Measurements from ENCODE around the gene GPR55. TPM values are rescaled to one million over a fixed set of nuclear protein-coding genes. Genes with fewer than 3 reads are reported as not detected.

The GPR55 gene
- total RNA-seq (2021; ENCODE audit: unreplicated experiment): not detected
- 0.08 TPM in 1 of 2 replicates, not detected in the other for polyA plus RNA-seq (2012)
- percentile 7 among the genes with signal in this experiment for Bru-seq, nascent RNA
- BruChase-seq, experiment 1, labeled RNA remaining after a 6-hour chase: not detected
- percentile 0 among the genes with signal in this experiment for BruChase-seq, experiment 2, labeled RNA remaining after a 2-hour chase
- long read RNA-seq: 0 reads

DNA sequence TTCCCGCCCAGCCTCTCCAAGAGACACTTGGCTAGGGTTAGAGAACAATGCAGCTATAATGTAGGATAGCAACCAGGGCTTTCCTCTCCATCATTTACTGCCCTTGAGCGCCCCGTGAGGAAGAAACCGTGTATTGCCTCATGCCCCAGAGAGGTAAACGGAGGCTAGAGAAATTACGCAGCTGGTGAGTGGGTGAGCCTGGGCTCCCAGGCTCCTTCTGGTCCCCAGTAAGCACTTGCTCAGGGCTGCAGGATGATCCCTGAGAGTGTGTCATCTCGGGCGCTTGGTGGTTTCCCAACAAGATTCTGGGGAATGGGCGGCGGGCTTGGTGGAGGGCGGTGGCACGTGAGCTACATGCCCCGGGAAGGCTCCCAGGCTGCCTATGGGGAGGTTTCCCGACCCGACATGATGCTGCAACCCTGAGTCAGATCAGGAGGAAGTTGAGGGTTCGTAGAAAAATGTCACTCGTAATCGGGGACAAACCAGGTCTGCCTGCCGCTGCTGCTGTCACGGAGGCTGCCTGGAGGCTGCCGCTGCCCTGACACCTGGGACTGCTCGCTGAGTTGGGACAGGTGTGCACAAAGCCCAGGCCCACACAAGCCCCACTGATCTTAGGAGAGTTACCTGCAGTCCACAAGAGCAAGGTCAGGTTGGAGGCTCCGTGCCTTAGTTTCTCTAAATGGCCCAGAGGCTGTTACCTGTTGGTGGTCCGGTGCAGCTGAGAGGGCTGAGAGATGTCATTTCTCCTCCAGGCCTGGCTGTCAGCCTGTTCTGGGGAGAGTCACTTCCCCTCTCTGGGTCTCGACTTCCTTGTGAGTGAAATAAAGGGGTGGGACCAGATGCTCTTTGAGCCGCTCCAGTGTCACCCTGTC lies at the start of gene GPR55:
Gene GPR55, minus strand, starts transcription at position 773 of the 872 bp plus-strand sequence. CDS start 14,280 bp downstream, outside the sequence.
- ChIA-PET RAD21 (ENCODE audit: low non-redundant PET in 1 of 2, low total read pairs in 2 of 2, uncharacterized antibody in 2 of 2, unreplicated experiment in 2 of 2) (no interaction called here), CTCF (interaction anchor here (1.0 to 1.5 kb wide), 9 partner anchors 12 to 527 kb away, joined by 3 to 7 read pairs (median 4); no protein-coding TSS in a partner anchor), POLR2A (interaction anchor here (0.8 kb wide), 1 partner anchor 19 kb away, joined by 3 read pairs; no protein-coding TSS in a partner anchor)
- Histone ChIP-seq H3K27me3 (ENCODE audit: insufficient read depth, low read length) (no peaks in the 10 kb centered on the region), H3K36me3 (ENCODE audit: control insufficient read depth in 1 of 2, insufficient read depth in 2 of 2, low read length in 2 of 2) (no peaks in the 10 kb centered on the region), H3K9ac (ENCODE audit: low read length) (no peak within 1 kb of the TSS), H2AFZ (ENCODE audit: low read depth, low read length, poor library complexity, severe bottlenecking) (no peak within 1 kb of the TSS), H3K9me3 (ENCODE audit: control insufficient read depth in 1 of 2, insufficient read depth in 1 of 2, low read depth in 1 of 2, low read length in 2 of 2) (no peaks in the 10 kb centered on the region), H3K4me3 (replicated peaks in 1 of 2; ENCODE audit: low read depth in 1 of 2, low read length in 2 of 2) (no peak within 1 kb of the TSS), H3K4me2 (ENCODE audit: low read length) (no peak within 1 kb of the TSS), H3K4me1 (ENCODE audit: control insufficient read depth in 1 of 2, insufficient read depth in 2 of 2, low read length in 2 of 2) (no peaks in the 10 kb centered on the region; a peak in 1 of 4 replicates), H3K79me2 (ENCODE audit: insufficient read depth, low read length) (no peaks in the 10 kb centered on the region), H3K9me2 (ENCODE audit: insufficient read depth) (no peaks in the 10 kb centered on the region), H4K20me1 (ENCODE audit: insufficient read depth) (no peaks in the 10 kb centered on the region), H3K27ac (ENCODE audit: low read depth, low read length) (no peak within 1 kb of the TSS)
- no TSS peak for BruUV-seq (replicated peaks)
- intact Hi-C loops (cut with micrococcal nuclease): no loop called here
- DNase-seq (ENCODE audit: low read depth, low spot score) (no peak), ATAC-seq (peak; percentile 78)
- TF ChIP-seq, protein P1, sequence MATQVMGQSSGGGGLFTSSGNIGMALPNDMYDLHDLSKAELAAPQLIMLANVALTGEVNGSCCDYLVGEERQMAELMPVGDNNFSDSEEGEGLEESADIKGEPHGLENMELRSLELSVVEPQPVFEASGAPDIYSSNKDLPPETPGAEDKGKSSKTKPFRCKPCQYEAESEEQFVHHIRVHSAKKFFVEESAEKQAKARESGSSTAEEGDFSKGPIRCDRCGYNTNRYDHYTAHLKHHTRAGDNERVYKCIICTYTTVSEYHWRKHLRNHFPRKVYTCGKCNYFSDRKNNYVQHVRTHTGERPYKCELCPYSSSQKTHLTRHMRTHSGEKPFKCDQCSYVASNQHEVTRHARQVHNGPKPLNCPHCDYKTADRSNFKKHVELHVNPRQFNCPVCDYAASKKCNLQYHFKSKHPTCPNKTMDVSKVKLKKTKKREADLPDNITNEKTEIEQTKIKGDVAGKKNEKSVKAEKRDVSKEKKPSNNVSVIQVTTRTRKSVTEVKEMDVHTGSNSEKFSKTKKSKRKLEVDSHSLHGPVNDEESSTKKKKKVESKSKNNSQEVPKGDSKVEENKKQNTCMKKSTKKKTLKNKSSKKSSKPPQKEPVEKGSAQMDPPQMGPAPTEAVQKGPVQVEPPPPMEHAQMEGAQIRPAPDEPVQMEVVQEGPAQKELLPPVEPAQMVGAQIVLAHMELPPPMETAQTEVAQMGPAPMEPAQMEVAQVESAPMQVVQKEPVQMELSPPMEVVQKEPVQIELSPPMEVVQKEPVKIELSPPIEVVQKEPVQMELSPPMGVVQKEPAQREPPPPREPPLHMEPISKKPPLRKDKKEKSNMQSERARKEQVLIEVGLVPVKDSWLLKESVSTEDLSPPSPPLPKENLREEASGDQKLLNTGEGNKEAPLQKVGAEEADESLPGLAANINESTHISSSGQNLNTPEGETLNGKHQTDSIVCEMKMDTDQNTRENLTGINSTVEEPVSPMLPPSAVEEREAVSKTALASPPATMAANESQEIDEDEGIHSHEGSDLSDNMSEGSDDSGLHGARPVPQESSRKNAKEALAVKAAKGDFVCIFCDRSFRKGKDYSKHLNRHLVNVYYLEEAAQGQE (IDR thresholded peaks at IDR 0.05; ENCODE audit: low read depth): no peak
- peak; percentile 61 for TF ChIP-seq RAD21 (IDR thresholded peaks at IDR 0.05; ENCODE audit: low read depth)
- no peak for TF ChIP-seq SIN3A (IDR thresholded peaks at IDR 0.05; ENCODE audit: low read depth)
- no peak for TF ChIP-seq SRF (IDR thresholded peaks at IDR 0.05; ENCODE audit: low read depth)
- no peak for TF ChIP-seq YY1 (IDR thresholded peaks at IDR 0.05; ENCODE audit: extremely low read depth, insufficient replicate concordance, low read depth, low read length)
- no peak for TF ChIP-seq SP1 (IDR thresholded peaks at IDR 0.05; ENCODE audit: low read depth)
- TF ChIP-seq CTCF (IDR thresholded peaks at IDR 0.05 in 2 of 3, conservative IDR thresholded peaks at IDR 0.05 in 1 of 3; ENCODE audit: borderline replicate concordance in 1 of 3, insufficient read depth in 1 of 3, low read depth in 2 of 3, low read length in 2 of 3): peak in 2 of 3 experiments; percentile 57 to 67; a peak in 4 of 6 replicates
- no peak for TF ChIP-seq MAX (IDR thresholded peaks at IDR 0.05)
- no peak for TF ChIP-seq FOSL1 (IDR thresholded peaks at IDR 0.05; ENCODE audit: low read depth)
- no peak for TF ChIP-seq ATF3 (IDR thresholded peaks at IDR 0.05)

Measured in HCT116 (cell line).